ENCODE results near the gene PLA1A.
A peak's percentile ranks its signal among the peaks of the same experiment; 100 is the strongest.
"Not testable (repeated sequence)": the region's sequence is repeated elsewhere in the genome, so short reads cannot be mapped to it uniquely, and the experiment has no call there.

PLA1A gene

DNA sequence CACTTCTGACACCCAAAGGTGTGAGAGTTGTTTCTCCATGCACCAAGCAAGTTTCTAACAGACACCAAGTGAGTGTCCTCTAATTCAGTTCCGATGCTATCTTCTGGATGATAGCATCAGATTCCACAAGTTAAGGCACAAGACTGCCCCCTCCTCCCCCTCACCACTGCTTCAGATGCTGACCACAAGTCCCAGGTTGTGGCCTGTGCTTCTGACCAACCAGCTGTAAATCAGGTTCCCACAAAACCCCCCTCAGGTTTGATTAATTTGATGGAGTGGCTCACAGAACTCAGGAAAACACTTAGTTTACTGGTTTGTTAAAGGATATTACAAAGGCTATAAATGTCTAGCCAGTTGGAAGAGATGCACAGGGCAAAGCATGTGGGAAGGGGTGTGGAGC is 7.0 kb upstream of the PLA1A start:
- H3K36me3 ChIP-seq (ENCODE audit: control insufficient read depth in 5 of 5, insufficient read depth in 5 of 5, low read length in 5 of 5) = peaks cover 9 to 16% (median 10%) of the 10 kb centered on the region in 5 donors
- H3K4me1 ChIP-seq (ENCODE audit: control insufficient read depth in 5 of 5, insufficient read depth in 5 of 5, low read length in 5 of 5) = peaks cover 0 to 27% (median 7%) of the 10 kb centered on the region in 5 donors
- no peak overlapping the region for H3K4me3 ChIP-seq (ENCODE audit: low read depth in 1 of 5, low read length in 5 of 5)
- no peak overlapping the region for H3K27ac ChIP-seq (ENCODE audit: low read depth, low read length)
- no peak overlapping the region for H3K9ac ChIP-seq (ENCODE audit: low read length in 5 of 5)
- H3K27me3 ChIP-seq (ENCODE audit: control insufficient read depth in 5 of 5, insufficient read depth in 4 of 5, low read length in 5 of 5) = no peaks in the 10 kb centered on the region
- no peaks in the 10 kb centered on the region for H3K9me3 ChIP-seq (ENCODE audit: control insufficient read depth in 5 of 5, low read length in 5 of 5)

GRCh38 chr3:119592861-119593260 is 4.8 kb upstream of the PLA1A start:
- H3K36me3 ChIP-seq (ENCODE audit: control insufficient read depth in 5 of 5, insufficient read depth in 5 of 5, low read length in 5 of 5) = peaks cover 0 to 5% (median 2%) of the 10 kb centered on the region in 5 donors
- peaks cover 0 to 32% (median 11%) of the 10 kb centered on the region in 5 donors for H3K4me1 ChIP-seq (ENCODE audit: control insufficient read depth in 5 of 5, insufficient read depth in 5 of 5, low read length in 5 of 5)
- no peak overlapping the region for H3K27ac ChIP-seq (ENCODE audit: low read depth, low read length)
- H3K27me3 ChIP-seq (ENCODE audit: control insufficient read depth in 5 of 5, insufficient read depth in 4 of 5, low read length in 5 of 5) = no peaks in the 10 kb centered on the region
- H3K4me3 ChIP-seq (ENCODE audit: low read depth in 1 of 5, low read length in 5 of 5) = no peak overlapping the region
- no peaks in the 10 kb centered on the region for H3K9me3 ChIP-seq (ENCODE audit: control insufficient read depth in 5 of 5, low read length in 5 of 5)
- no peak overlapping the region for H3K9ac ChIP-seq (ENCODE audit: low read length in 5 of 5)

- peaks cover 1 to 37% (median 19%) of the 10 kb centered on the region in 5 donors for H3K4me1 ChIP-seq (ENCODE audit: control insufficient read depth in 5 of 5, insufficient read depth in 5 of 5, low read length in 5 of 5)
- no peak overlapping the region for H3K27ac ChIP-seq (ENCODE audit: low read depth, low read length)
- H3K27me3 ChIP-seq (ENCODE audit: control insufficient read depth in 5 of 5, insufficient read depth in 4 of 5, low read length in 5 of 5) = no peaks in the 10 kb centered on the region
- no peak overlapping the region for H3K4me3 ChIP-seq (ENCODE audit: low read depth in 1 of 5, low read length in 5 of 5)
- peaks cover 0 to 1% (median 0%) of the 10 kb centered on the region in 5 donors for H3K36me3 ChIP-seq (ENCODE audit: control insufficient read depth in 5 of 5, insufficient read depth in 5 of 5, low read length in 5 of 5)
- no peak overlapping the region for H3K9ac ChIP-seq (ENCODE audit: low read length in 5 of 5)
- H3K9me3 ChIP-seq (ENCODE audit: control insufficient read depth in 5 of 5, low read length in 5 of 5) = no peaks in the 10 kb centered on the region
Measured at GRCh38 chr3:119594066-119594465, 3.6 kb upstream of the PLA1A start.

DNA sequence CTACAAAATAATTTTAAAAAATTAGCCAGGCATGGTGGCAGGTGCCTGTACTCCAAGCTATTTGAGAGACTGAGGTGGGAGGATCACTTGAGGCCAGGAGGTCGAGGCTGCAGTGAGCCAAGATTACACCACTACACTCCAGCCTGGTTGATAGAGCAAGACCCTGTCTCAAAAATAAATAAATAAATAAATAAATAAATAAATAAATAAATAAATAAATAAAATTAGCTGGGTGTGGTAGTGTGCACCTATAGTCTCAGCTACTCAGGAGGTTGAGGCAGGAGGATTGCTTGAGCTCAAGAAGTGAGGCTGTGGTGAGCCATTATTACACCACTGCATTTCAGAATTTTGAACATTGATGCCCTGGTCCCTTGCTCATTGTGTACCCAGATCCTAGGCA is 2.8 kb upstream of the PLA1A start:
- H3K9ac ChIP-seq (ENCODE audit: low read length in 5 of 5); H3K9me3 ChIP-seq (ENCODE audit: control insufficient read depth in 5 of 5, low read length in 5 of 5); H3K4me3 ChIP-seq (ENCODE audit: low read depth in 1 of 5, low read length in 5 of 5); H3K27ac ChIP-seq (ENCODE audit: low read depth, low read length); H3K27me3 ChIP-seq (ENCODE audit: control insufficient read depth in 5 of 5, insufficient read depth in 4 of 5, low read length in 5 of 5); H3K36me3 ChIP-seq (ENCODE audit: control insufficient read depth in 5 of 5, insufficient read depth in 5 of 5, low read length in 5 of 5): not testable (repeated sequence)
- peaks cover 1 to 39% (median 20%) of the 10 kb centered on the region in 5 donors for H3K4me1 ChIP-seq (ENCODE audit: control insufficient read depth in 5 of 5, insufficient read depth in 5 of 5, low read length in 5 of 5)

- Histone ChIP-seq H3K4me3 (ENCODE audit: low read depth in 1 of 5, low read length in 5 of 5) (peak overlapping the region; percentile 3 to 59 (median 56)), H3K27ac (ENCODE audit: low read depth, low read length) (no peak overlapping the region), H3K27me3 (ENCODE audit: control insufficient read depth in 5 of 5, insufficient read depth in 4 of 5, low read length in 5 of 5) (no peaks in the 10 kb centered on the region), H3K36me3 (ENCODE audit: control insufficient read depth in 5 of 5, insufficient read depth in 5 of 5, low read length in 5 of 5) (no peaks in the 10 kb centered on the region), H3K4me1 (ENCODE audit: control insufficient read depth in 5 of 5, insufficient read depth in 5 of 5, low read length in 5 of 5) (peaks cover 1 to 39% (median 20%) of the 10 kb centered on the region in 5 donors), H3K9ac (ENCODE audit: low read length in 5 of 5) (no peak overlapping the region), H3K9me3 (ENCODE audit: control insufficient read depth in 5 of 5, low read length in 5 of 5) (no peaks in the 10 kb centered on the region)
Measured at GRCh38 chr3:119595639-119596334, 1.9 kb upstream of the PLA1A start.

- Histone ChIP-seq H3K9me3 (ENCODE audit: control insufficient read depth in 5 of 5, low read length in 5 of 5) (no peaks in the 10 kb centered on the region), H3K4me3 (ENCODE audit: low read depth in 1 of 5, low read length in 5 of 5) (no peak overlapping the region), H3K36me3 (ENCODE audit: control insufficient read depth in 5 of 5, insufficient read depth in 5 of 5, low read length in 5 of 5) (no peaks in the 10 kb centered on the region), H3K4me1 (ENCODE audit: control insufficient read depth in 5 of 5, insufficient read depth in 5 of 5, low read length in 5 of 5) (peaks cover 1 to 39% (median 20%) of the 10 kb centered on the region in 5 donors), H3K9ac (ENCODE audit: low read length in 5 of 5) (no peak overlapping the region), H3K27ac (ENCODE audit: low read depth, low read length) (peak overlapping the region; percentile 75), H3K27me3 (ENCODE audit: control insufficient read depth in 5 of 5, insufficient read depth in 4 of 5, low read length in 5 of 5) (no peaks in the 10 kb centered on the region)
Measured at GRCh38 chr3:119596398-119596797, 1.3 kb upstream of the PLA1A start.

DNA sequence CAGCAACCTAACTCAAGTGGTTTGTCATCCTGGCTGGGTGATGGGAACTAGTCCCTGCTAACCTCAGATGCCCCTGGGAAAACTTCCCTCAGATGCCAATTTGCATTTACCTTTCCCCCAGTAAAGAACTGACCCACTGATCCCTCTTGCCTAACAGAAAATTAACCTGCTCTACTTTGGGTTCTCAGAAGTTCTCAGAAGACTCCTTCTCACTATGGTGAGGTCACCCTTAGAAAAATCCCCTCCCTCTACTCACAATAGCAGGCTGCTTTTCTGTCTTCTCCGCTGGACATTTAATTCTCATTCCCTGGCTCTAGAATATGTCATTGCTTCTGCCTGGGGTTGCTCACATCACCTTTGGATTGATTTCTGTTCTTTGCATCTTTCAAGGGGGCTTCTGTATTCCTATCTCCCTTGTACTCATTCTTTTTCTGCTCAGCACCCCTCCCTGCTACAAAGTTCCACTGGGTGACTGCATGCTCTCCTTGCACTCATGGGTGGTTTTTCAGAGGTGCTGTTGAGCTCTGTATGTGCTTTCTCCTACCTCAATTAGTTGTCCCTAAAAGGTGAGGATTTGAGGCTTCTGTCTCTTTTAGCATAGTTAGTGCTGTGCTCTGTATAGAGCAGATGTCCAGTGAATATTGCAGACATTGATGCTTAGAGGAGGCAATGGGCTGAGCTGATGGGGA is 869 bp downstream of the PLA1A start:
- H3K9ac ChIP-seq (ENCODE audit: low read length in 5 of 5) = peak overlapping the region in 1 of 5 donors; percentile 47
- H3K4me1 ChIP-seq (ENCODE audit: control insufficient read depth in 5 of 5, insufficient read depth in 5 of 5, low read length in 5 of 5) = peaks cover 1 to 46% (median 20%) of the 10 kb centered on the region in 5 donors
- no peaks in the 10 kb centered on the region for H3K36me3 ChIP-seq (ENCODE audit: control insufficient read depth in 5 of 5, insufficient read depth in 5 of 5, low read length in 5 of 5)
- H3K27ac ChIP-seq (ENCODE audit: low read depth, low read length) = peak overlapping the region; percentile 75
- no peak overlapping the region for H3K4me3 ChIP-seq (ENCODE audit: low read depth in 1 of 5, low read length in 5 of 5)
- no peaks in the 10 kb centered on the region for H3K27me3 ChIP-seq (ENCODE audit: control insufficient read depth in 5 of 5, insufficient read depth in 4 of 5, low read length in 5 of 5)
- no peaks in the 10 kb centered on the region for H3K9me3 ChIP-seq (ENCODE audit: control insufficient read depth in 5 of 5, low read length in 5 of 5)

GRCh38 chr3:119599558-119600174 is 2.0 kb downstream of the PLA1A start:
- Histone ChIP-seq H3K27me3 (ENCODE audit: control insufficient read depth in 5 of 5, insufficient read depth in 4 of 5, low read length in 5 of 5) (no peaks in the 10 kb centered on the region), H3K9me3 (ENCODE audit: control insufficient read depth in 5 of 5, low read length in 5 of 5) (no peaks in the 10 kb centered on the region), H3K4me1 (ENCODE audit: control insufficient read depth in 5 of 5, insufficient read depth in 5 of 5, low read length in 5 of 5) (peaks cover 1 to 46% (median 20%) of the 10 kb centered on the region in 5 donors), H3K9ac (ENCODE audit: low read length in 5 of 5) (no peak overlapping the region), H3K27ac (ENCODE audit: low read depth, low read length) (no peak overlapping the region), H3K4me3 (ENCODE audit: low read depth in 1 of 5, low read length in 5 of 5) (no peak overlapping the region), H3K36me3 (ENCODE audit: control insufficient read depth in 5 of 5, insufficient read depth in 5 of 5, low read length in 5 of 5) (no peaks in the 10 kb centered on the region)

GRCh38 chr3:119600732-119601131 is 3.0 kb downstream of the PLA1A start:
- no peak overlapping the region for H3K27ac ChIP-seq (ENCODE audit: low read depth, low read length)
- H3K4me1 ChIP-seq (ENCODE audit: control insufficient read depth in 5 of 5, insufficient read depth in 5 of 5, low read length in 5 of 5) = peaks cover 1 to 42% (median 17%) of the 10 kb centered on the region in 5 donors
- H3K9ac ChIP-seq (ENCODE audit: low read length in 5 of 5) = no peak overlapping the region
- H3K9me3 ChIP-seq (ENCODE audit: control insufficient read depth in 5 of 5, low read length in 5 of 5) = no peaks in the 10 kb centered on the region
- H3K4me3 ChIP-seq (ENCODE audit: low read depth in 1 of 5, low read length in 5 of 5) = no peak overlapping the region
- no peaks in the 10 kb centered on the region for H3K27me3 ChIP-seq (ENCODE audit: control insufficient read depth in 5 of 5, insufficient read depth in 4 of 5, low read length in 5 of 5)
- no peaks in the 10 kb centered on the region for H3K36me3 ChIP-seq (ENCODE audit: control insufficient read depth in 5 of 5, insufficient read depth in 5 of 5, low read length in 5 of 5)

DNA sequence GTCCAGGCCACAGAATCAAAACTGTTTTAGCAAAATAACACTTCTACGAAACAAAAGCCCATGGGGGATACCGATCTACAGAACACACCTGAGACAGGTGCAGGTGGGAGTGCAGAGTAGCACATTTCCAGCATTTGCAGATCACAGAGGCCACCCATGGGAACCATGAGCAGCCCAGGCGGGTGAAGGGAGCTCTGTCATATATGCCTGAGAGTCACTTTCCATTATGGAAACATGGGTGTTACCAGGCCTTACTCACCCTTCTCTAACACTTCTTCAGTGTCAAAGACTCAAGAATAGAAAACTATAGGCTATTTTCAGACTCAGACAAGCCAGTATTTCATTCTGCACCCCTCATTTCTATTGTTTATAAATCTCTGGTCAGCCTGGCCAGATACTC is 3.5 kb downstream of the PLA1A start:
- H3K9ac ChIP-seq (ENCODE audit: low read length in 5 of 5) = no peak overlapping the region
- no peak overlapping the region for H3K27ac ChIP-seq (ENCODE audit: low read depth, low read length)
- H3K4me1 ChIP-seq (ENCODE audit: control insufficient read depth in 5 of 5, insufficient read depth in 5 of 5, low read length in 5 of 5) = peaks cover 1 to 38% (median 13%) of the 10 kb centered on the region in 5 donors
- no peaks in the 10 kb centered on the region for H3K27me3 ChIP-seq (ENCODE audit: control insufficient read depth in 5 of 5, insufficient read depth in 4 of 5, low read length in 5 of 5)
- no peak overlapping the region for H3K4me3 ChIP-seq (ENCODE audit: low read depth in 1 of 5, low read length in 5 of 5)
- no peaks in the 10 kb centered on the region for H3K36me3 ChIP-seq (ENCODE audit: control insufficient read depth in 5 of 5, insufficient read depth in 5 of 5, low read length in 5 of 5)
- H3K9me3 ChIP-seq (ENCODE audit: control insufficient read depth in 5 of 5, low read length in 5 of 5) = no peaks in the 10 kb centered on the region
